ENCODE measurements around the gene LRTM2.

LRTM2 gene

DNA sequence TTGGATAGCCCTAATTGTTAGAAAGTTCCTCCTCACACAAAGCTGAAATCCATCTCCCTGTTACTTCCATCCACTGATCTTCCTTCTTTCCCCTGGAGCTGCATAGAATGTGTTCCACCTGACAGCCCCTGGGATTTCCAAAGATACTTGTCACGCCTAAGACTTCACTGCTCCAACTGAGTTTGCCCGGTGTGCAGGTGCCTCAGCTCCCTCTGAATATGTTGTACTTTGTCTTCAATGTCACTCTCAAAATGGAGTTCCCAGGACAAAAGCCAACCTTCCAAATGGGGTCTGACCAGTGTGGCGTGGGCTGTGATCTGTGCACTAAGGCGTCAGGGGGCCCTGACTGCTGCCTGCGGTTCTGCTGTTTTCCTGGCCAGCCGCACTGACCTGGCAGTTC, 55.2 kb downstream of the LRTM2 start:
- H3K27ac ChIP-seq = no peak overlapping the region
- TF ChIP-seq, protein P1, sequence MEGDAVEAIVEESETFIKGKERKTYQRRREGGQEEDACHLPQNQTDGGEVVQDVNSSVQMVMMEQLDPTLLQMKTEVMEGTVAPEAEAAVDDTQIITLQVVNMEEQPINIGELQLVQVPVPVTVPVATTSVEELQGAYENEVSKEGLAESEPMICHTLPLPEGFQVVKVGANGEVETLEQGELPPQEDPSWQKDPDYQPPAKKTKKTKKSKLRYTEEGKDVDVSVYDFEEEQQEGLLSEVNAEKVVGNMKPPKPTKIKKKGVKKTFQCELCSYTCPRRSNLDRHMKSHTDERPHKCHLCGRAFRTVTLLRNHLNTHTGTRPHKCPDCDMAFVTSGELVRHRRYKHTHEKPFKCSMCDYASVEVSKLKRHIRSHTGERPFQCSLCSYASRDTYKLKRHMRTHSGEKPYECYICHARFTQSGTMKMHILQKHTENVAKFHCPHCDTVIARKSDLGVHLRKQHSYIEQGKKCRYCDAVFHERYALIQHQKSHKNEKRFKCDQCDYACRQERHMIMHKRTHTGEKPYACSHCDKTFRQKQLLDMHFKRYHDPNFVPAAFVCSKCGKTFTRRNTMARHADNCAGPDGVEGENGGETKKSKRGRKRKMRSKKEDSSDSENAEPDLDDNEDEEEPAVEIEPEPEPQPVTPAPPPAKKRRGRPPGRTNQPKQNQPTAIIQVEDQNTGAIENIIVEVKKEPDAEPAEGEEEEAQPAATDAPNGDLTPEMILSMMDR (conservative IDR thresholded peaks at IDR 0.05) = no peak

GRCh38 chr12:1876086-1876485, 55.7 kb downstream of the LRTM2 start:
- TF ChIP-seq, protein P1 (conservative IDR thresholded peaks at IDR 0.05) = no peak
- H3K27ac ChIP-seq = no peak overlapping the region

GRCh38 chr12:1877169-1877878, 57.0 kb downstream of the LRTM2 start:
- no peak overlapping the region for H3K27ac ChIP-seq
- TF ChIP-seq, protein P1 (conservative IDR thresholded peaks at IDR 0.05) = no peak

- TF ChIP-seq, protein P1 (conservative IDR thresholded peaks at IDR 0.05) = no peak
- no peak overlapping the region for H3K27ac ChIP-seq
These were observed 57.8 kb downstream of the LRTM2 start for GRCh38 chr12:1878214-1878613.

DNA sequence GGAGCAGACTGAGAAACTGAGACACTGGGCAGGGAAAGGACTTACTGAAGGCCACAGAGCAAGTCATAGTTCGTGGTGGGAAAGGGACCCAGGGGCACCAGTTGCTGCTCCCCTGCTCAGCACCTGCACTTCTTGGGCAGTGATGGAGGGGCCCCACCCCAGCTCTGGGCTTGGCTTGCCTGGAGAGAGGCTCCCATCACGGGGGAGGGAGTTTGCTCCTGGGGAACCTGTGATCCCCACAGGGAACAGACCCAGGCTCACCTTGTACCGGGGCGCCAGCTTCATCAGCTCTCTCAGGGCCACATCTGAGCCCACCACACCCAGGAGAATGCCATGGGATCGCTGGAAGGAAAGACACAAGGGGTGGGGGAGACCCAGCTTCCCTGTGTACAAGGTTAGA, 58.3 kb downstream of the LRTM2 start:
- TF ChIP-seq, protein P1 (conservative IDR thresholded peaks at IDR 0.05) = no peak
- no peak overlapping the region for H3K27ac ChIP-seq

DNA sequence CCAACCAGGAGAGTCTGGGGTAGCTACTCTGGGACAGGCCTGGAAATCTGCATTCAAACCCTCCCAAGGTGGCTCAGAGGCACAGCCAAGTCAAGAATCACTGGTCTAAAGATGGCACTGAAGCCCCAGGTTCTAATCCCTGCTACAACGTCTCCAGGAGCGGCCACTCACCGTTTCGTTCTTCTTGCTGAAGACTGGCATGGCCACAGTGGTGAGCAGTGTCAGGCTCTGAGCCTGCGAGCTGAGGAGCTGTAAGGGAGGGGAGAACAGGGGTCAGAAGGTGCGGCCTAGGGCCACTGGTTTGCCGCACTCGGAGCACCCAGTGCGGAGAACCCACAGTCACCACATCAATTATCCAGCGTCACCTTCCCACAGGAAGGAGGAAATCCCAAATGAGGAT, 59.3 kb downstream of the LRTM2 start:
- TF ChIP-seq, protein P1 (conservative IDR thresholded peaks at IDR 0.05) = no peak
- no peak overlapping the region for H3K27ac ChIP-seq

DNA sequence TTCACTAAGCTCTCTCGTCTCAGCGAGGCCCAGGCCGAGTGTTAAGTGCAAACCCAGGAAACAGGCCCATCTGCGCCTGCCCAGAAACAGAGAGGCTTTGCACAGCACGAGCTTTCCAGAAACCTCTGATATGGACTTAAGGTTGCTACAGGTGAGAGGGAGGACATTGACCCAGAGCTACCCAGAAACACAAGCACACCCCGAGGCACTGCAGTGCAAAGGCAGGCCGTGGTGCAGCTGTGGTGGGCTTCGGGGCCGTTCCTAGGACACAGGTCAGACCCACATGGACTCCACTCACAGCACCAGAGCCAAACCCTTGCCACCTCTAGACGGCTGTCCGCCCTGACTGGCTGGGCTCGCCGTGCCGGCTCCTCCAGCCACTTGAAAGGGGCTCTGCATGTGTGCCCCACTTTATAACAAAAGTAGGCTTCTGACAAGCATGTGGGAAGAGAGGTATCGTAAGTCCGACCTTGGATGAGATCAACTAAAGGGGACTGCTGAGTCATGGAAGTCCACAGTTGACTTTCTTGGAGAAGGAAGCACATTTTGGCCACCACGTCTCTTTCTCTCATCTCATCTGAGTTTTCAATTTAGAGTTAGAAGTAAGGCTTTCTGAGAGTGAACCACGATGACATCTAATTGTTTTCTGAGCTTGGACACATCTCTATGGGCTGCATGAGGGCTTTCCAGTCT, 59.9 kb downstream of the LRTM2 start:
- no peak overlapping the region for H3K27ac ChIP-seq
- TF ChIP-seq, protein P1 (conservative IDR thresholded peaks at IDR 0.05) = no peak

Measured in VCaP (cell line).